Osteocyte (in vitro differentiated cells): ENCODE data around the gene MIS18A. TPM values are rescaled to one million over a fixed set of nuclear protein-coding genes. Genes with fewer than 3 reads are reported as not detected.
A peak's percentile ranks its signal among the peaks of the same experiment; 100 is the strongest.

Experiments
- DNase-seq: peaks from one replicate; pipeline ENCODE4 v3.0.0; 2021; ENCODE audit warnings: mixed read lengths; ENCODE audit not compliant: unreplicated experiment; ENCODE audit errors: extremely low spot score
- H3K27ac Mint-ChIP-seq: one replicate; pipeline ENCODE4 v1.8.0; 2021; ENCODE audit warnings: mild to moderate bottlenecking, mixed read lengths; ENCODE audit not compliant: unreplicated experiment
- H3K27me3 Mint-ChIP-seq: one replicate; pipeline ENCODE4 v1.8.0; 2021; ENCODE audit warnings: mixed read lengths; ENCODE audit not compliant: unreplicated experiment
- H3K36me3 Mint-ChIP-seq: one replicate; pipeline ENCODE4 v1.8.0; 2021; ENCODE audit warnings: mixed read lengths; ENCODE audit not compliant: unreplicated experiment
- H3K4me1 Mint-ChIP-seq: one replicate; pipeline ENCODE4 v1.8.0; 2021; ENCODE audit warnings: mixed read lengths; ENCODE audit not compliant: unreplicated experiment
- H3K4me3 Mint-ChIP-seq: one replicate; pipeline ENCODE4 v1.8.0; 2021; ENCODE audit warnings: mild to moderate bottlenecking, moderate library complexity, mixed read lengths; ENCODE audit not compliant: unreplicated experiment
- H3K9me3 Mint-ChIP-seq: one replicate; pipeline ENCODE4 v1.8.0; 2021; ENCODE audit warnings: mixed read lengths; ENCODE audit not compliant: unreplicated experiment
- CTCF ChIP-seq: fragments of 200-600 bp; sonication (generic); IDR thresholded peaks from 2 replicates; pipeline ENCODE4 v1.5.0; 2021; ENCODE audit warnings: antibody characterized with exemption, mild to moderate bottlenecking, moderate library complexity
- total RNA-seq: library from RNA; stranded (reverse); gene quantifications from 2 replicates; pipeline ENCODE4 v1.2.1, GENCODE V29; 2021

The MIS18A gene
- total RNA-seq, 1 donor from 2014 or later = 7.2 TPM

- peaks cover 47% of the 10 kb centered on the region for H3K27me3 Mint-ChIP-seq
- H3K4me1 Mint-ChIP-seq = peaks cover 15% of the 10 kb centered on the region
- peak; percentile 38 for DNase-seq
- TF ChIP-seq CTCF = no peak
- H3K27ac Mint-ChIP-seq = peak overlapping the region; percentile 76
- H3K9me3 Mint-ChIP-seq = no peaks in the 10 kb centered on the region
- no peak overlapping the region for H3K4me3 Mint-ChIP-seq
- H3K36me3 Mint-ChIP-seq = peaks cover 3% of the 10 kb centered on the region
Measured at GRCh38 chr21:32249511-32250280, 29.2 kb downstream of the MIS18A start.

- DNase-seq = peak; percentile 69
- peaks cover 3% of the 10 kb centered on the region for H3K36me3 Mint-ChIP-seq
- H3K4me1 Mint-ChIP-seq = peaks cover 15% of the 10 kb centered on the region
- peaks cover 48% of the 10 kb centered on the region for H3K27me3 Mint-ChIP-seq
- TF ChIP-seq CTCF = no peak
- H3K4me3 Mint-ChIP-seq = no peak overlapping the region
- H3K27ac Mint-ChIP-seq = peak overlapping the region; percentile 76
- no peaks in the 10 kb centered on the region for H3K9me3 Mint-ChIP-seq
Measured at GRCh38 chr21:32248571-32249461, 30.0 kb downstream of the MIS18A start.

GRCh38 chr21:32246571-32247140 is 32.2 kb downstream of the MIS18A start:
- DNase-seq = peak; percentile 17
- Mint-ChIP-seq H3K27ac (no peak overlapping the region), H3K9me3 (no peaks in the 10 kb centered on the region)

GRCh38 chr21:32245971-32246370 is 32.9 kb downstream of the MIS18A start:
- DNase-seq = peak; percentile 57
- Mint-ChIP-seq H3K4me3 (no peak overlapping the region), H3K27me3 (peaks cover 35% of the 10 kb centered on the region), H3K27ac (no peak overlapping the region), H3K36me3 (peaks cover 3% of the 10 kb centered on the region), H3K4me1 (peaks cover 22% of the 10 kb centered on the region), H3K9me3 (no peaks in the 10 kb centered on the region)
- TF ChIP-seq CTCF = no peak

More at GRCh38 chr21:32246571-32247140, 32.2 kb downstream of the MIS18A start:
- Mint-ChIP-seq H3K36me3 (peaks cover 3% of the 10 kb centered on the region), H3K27me3 (peaks cover 40% of the 10 kb centered on the region), H3K4me1 (peaks cover 15% of the 10 kb centered on the region), H3K4me3 (no peak overlapping the region)
- no peak for TF ChIP-seq CTCF
